Stimulated activated naive CD4-positive, alpha-beta T cell treated with Interleukin-2 at 50 U/mL for 16 hours (primary cell): ENCODE data around the gene ADAMTSL3.
A peak's percentile ranks its signal among the peaks of the same experiment; 100 is the strongest.
"Not testable (repeated sequence)": the region's sequence is repeated elsewhere in the genome, so short reads cannot be mapped to it uniquely, and the experiment has no call there.

Experiments used
- DNase-seq: peaks from one replicate; lab custom pipeline; 2025; lab: John Stamatoyannopoulos, UW

The ADAMTSL3 gene

DNA sequence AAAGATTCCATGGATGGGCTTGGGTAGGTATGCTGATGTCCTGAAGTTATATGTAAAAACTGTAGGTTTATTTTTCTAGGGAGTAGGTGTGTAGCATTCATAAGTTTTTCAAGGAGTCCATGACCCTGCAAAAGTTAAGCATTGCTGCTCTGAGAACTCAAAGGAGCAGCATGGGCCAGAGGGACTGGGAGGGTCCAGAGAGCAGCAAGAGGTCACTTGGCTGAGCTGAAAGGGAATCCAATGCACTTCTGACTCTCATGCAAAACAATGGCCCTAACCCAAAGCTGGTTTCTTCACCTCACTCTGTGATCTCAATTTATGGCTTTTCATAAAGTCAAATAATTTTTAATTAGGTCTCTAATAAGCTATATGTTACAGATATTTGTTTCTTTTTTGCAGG lies 383.4 kb downstream of the ADAMTSL3 start:
- DNase-seq = no peak

DNA sequence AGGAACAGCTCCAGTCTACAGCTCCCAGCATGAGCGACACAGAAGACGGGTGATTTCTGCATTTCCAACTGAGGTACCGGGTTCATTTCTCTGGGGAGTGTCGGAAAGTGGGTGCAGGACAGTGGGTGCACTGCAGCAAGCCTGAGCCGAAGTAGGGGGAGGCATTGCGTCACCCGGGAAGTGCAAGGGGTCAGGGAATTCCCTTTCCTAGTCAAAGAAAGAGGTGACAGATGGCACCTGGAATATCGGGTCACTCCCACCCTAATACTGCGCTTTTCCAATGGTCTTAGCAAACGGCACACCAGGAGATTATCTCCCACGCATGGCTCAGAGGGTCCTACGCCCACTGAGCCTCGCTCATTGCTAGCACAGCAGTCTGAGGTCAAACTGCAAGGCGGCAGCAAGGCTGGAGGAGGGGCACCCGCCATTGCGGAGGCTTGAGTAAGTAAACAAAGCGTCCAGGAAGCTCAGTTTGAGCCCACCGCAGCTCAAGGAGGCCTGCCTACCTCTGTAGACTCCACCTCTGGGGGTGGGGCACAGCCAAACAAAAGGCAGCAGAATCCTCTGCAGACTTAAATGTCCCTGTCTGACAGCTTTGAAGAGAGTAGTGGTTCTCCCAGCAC lies 388.6 kb downstream of the ADAMTSL3 start:
- not testable (repeated sequence) for DNase-seq

DNA sequence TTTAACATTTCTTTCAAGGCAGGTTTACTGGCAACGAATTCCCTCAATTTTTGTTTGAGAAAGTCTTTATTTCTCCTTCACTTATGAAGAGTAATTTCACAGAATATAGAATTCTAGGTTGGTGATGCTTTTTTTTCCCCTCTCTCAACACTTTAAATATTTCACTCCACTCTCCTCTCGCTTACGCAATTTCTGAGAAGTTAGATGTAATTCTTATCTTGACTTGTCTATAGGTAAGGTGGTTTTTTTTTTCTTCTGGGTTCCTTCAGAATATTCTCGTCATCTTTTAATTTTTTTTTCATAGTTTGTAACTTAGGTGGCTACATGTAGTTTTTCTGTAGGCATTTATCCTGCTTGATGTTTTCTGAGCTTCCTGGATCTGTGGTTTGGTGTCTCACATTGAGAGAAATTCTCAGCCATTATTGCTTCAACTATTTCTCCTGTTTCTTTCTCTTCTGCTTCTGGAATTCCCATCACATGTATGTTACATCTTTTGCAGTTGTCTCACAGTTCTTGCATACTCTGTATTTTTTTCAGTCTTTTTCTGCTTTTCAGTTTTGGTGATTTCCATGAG lies 392.2 kb downstream of the ADAMTSL3 start:
- DNase-seq = no peak

DNA sequence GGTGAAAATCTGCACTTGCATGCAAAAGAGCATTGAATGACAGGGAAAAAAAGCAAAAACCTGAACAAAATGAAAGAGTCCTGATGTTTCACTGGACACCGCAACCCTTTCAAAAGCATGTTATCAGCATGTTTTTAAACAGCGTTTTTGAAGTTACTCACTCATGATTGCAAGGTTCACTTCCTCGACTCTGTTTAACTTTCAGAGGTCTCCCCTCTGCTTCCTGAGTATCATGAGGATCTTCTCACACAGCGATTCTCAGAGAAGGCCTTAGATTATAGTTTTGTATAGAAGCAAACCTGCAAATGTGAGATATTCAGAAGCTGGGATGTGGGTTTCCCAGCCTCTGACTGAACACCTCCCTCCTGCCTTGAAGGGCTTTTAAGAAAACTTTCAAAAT lies 395.6 kb downstream of the ADAMTSL3 start:
- DNase-seq = not testable (repeated sequence)

DNA sequence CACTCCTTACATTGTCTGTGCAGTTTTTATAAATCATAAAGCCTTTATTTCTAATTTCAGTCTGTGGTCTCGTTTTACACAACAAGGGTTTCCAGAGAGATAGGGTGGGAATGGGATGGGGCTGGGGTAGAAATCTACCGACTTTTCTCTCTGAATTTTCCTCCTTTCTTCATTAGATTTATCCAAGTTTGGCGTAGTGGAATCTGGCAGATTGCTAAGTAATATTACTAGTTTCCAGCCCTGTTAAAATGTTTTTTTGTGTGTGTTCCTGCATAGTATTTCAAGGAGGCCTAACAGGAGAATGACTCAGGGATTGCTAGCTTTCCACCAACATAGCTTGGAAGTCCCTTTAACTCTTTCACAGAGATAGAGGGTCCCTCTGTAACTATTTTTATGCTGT lies 396.2 kb downstream of the ADAMTSL3 start:
- DNase-seq = no peak

DNA sequence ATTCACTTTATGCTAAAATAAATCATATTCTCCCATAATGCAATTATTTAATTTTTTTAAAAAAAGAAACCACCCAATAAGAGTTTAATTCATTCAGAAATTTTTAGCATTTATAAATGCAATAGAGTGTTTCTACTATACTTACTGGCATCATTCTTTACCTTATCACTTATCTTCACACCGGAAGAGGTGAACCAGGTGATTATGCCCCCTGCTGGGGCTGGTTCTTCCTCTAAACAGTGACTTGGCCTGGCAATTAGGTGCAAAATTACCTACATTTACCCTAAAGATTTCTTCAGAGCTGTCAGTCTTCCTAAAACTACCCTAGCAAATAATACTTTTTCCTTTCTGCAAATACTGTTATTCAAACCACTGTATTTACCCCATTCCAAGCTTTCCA lies 397.2 kb downstream of the ADAMTSL3 start:
- DNase-seq = not testable (repeated sequence)

DNA sequence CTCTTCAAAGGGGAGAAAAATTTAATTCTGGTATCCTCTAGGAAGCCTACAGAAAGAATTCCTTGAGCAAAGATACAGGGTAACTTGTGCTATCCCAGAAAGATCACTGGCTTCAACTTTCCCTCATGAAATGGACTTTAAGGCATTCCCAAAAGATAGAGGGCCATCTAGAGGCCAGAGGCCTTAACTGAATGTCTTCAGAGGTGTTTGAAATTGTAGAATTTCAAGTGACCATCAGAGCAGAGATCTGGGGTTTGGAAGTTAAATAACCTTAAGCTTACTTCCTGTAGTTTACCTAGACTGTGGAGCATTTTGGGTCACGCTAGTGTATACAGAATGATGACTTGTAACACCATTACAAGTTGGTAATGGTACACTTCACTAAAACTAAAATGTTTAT lies 400.6 kb downstream of the ADAMTSL3 start:
- not testable (repeated sequence) for DNase-seq

DNA sequence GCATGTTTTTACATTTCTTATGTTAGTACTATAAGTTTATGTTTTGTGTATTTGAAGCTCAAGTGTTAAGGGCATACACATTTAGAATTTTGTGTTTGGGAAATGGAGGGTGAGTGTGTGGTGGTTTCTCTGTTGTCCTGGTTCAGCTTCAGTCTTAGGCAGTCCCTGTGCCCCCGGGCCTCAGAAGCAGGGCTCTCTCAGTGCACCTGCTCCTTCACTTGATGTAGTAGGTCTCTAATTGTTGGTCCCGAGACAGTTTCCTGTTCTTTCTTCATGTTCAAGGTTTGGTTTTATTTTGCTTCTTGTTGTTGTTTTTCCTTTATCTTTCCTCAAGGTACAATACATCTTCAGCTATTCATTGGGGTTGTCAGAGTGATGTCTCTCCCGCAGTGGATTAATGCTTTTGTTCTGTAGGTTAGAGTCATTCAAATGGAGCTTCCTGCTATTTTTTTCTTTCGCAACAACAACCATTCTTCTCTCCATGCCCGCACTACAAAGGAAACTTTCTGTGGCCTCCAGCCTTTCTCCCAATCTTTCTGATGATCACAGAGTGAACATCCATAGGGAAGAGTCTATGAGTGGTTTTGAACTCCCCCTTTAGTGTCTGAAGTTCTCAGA lies 403.9 kb downstream of the ADAMTSL3 start:
- DNase-seq = no peak

DNA sequence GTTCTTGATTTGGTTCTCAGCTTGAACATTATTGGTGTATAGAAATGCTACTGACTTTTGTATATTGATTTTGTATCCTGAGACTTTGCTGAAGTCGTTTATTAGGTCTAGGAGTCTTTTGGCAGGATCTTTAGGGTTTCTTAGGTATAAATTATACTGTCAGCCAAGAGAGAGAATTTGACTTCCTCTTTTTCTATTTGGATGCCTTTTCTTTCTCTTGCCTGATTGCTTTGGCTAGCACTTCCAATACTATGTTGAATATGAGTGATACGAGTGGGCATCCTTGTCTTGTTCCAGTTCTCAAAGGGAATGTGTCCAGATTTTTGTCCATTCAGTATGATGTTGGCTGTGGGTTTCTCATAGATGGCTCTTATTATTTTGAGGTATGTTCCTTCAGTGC lies 409.8 kb downstream of the ADAMTSL3 start:
- DNase-seq = not testable (repeated sequence)

DNA sequence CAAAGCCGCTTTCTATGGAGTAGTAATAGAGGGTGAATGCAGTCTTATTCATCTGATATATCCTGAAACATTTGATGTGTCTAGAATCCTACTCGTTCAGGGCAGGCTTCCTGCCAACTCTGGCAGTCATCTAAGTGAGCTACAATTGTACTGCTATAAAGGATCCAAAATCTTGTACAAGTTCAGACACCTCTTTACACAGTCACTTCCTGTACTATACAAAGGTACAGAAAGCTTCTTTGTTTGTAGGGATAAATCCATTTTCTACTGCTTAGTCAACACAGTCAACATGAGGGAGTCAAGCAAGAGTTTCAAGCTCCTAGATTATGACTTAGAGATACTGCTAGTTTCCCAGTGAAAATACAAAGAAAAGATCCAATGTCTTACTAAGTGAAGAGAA lies 414.8 kb downstream of the ADAMTSL3 start:
- not testable (repeated sequence) for DNase-seq

DNA sequence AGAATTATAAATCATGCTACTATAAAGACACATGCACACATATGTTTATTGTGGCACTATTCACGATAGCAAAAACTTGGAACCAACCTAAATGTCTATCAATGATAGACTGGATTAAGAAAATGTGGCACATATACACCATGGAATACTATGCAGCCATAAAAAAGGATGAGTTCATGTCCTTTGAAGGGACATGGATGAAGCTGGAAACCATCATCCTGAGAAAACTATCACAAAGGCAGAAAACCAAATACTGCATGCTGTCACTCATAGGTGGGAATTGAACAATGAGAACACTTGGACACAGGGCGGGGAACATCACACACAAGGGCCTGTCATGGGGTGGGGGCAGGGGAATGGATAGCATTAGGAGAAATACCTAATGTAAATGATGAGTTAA lies 424.1 kb downstream of the ADAMTSL3 start:
- DNase-seq = not testable (repeated sequence)

DNA sequence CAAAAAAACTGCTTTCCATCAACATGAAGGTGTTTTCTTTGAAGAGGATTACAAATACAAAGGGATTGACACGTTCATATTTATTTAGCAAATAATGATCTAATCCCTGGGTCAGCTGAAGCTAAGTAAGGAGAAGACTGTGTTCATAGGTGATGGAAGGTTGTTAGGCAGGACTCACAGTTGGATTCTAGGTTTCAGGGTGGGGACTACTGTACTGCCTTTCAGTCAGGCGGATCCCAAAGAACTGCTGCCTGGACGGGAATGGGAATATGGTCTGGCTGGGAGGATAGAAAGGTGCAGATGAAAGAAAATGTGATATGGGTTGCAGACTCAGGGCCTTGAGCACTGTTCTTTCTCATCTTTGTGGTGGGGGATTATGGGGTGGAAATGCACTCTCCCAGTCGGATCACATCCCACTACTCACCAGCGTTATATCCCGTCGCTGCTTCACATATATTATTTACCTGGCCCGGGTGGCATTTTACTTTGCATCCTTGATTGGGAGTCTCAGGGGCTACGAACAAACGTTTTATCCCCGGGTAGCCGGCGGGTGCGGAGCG lies 425.5 kb downstream of the ADAMTSL3 start:
- not testable (repeated sequence) for DNase-seq

DNA sequence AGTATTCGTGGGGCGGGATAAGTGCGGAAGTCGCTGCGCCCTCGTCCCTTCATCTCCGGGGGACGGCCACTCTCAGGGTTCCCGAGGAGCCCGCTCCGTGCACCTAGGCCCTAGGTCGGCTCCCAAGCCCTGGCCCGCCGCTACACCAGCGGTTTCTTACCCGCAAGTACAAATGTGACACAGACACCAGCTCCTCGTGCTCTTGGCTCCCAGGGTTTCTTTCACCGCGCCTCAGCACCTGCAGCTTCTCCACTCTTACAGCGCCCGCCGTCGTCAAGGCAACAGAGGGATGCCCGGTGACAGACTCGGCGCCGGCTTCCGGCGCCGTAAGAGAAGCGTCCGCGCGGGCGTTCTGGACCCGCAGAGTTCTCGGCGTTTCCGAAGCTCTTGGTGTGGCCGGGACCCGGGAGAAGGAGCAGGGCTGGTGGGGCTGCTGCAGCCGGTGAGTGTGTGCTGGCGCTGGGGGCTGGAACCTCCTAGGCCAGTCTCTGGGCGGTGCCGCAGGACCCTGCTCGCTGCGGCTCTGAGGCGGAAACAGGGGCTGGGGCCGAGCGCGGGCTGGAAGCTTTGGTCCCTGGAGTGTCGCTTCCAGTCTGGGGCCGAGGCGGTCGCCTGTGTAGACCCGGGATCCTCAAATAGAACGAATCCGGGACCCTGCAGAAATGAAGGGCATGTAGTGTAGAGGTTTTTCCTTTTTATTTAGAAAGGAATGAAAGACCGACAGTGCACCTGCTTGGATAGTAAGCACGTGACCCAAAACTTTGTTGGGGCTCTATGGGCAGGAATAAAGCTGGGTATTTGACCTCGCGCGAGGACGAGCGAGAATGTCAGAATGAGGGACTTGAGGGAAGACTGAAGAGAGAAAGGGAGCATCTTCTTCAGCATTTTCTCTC lies 426.2 kb downstream of the ADAMTSL3 start:
- DNase-seq = peak; percentile 15

DNA sequence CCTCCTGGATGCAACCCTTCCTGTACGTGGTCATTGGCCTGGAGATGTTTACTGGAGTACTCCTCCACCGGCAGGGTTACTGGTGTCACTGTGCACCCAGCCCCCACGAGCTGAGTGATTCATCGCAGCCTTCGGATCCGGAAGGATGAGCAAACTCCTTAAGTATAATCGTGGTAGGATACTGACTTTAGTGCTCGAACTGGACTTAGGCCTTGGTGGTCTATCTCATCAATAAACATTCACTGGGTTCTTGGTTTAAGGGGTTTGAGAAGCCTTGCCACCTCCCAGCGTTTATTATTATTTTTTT lies 426.8 kb downstream of the ADAMTSL3 start:
- not testable (repeated sequence) for DNase-seq

DNA sequence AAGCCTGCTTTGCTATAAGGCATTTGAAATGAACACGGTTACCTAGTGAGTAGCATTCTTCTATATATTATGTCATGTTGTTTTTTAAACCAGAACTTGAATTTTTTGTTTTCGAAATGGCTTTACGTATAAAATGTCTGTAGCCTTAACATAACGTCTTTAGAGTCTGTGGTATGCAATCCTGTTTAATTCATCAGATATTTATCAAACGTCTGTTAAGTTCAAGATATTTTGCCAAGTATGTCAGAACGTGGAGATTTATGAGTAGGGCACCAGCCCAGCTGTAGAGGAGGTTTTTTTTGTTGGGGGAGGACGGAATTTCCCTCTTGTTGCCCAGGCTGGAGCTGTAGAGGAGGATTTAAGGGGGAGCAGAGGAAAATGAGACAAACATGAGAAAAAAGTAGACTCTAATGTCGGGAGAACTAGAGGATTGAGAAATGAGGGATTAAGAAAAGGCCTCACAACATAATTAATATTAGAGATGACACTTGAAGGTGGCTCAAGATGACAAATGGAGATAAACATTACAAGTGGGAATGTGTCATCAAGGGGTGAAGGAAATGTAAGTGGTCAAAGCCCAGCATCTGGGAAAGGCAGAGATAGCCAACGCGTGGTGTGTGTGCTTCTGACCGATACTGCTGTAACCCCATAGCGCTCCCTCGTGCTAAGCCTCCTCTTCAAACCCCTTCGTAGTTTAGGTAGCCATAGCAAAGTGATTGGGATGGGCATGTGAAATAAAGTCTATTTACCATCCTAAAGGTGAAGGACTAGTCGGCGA lies 427.7 kb downstream of the ADAMTSL3 start:
- no peak for DNase-seq

DNA sequence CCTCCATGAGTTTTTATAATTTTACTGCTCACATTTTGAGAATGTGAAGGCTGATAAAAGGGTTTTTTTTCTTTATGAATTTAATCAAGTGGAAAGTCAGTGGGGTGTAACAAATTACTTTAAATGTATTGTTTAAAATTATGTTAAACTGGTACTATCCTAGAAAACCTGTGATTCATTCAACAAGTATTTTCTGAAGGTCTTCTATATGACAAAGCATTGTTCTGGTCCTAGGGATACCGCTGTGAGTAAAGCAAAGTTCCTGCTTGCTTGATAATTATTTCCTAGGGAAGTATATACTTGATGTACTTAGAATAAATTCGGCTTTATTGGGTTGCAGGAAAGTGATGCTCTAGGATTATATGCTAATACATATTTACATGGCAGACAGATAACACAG lies 428.8 kb downstream of the ADAMTSL3 start:
- DNase-seq = no peak

DNA sequence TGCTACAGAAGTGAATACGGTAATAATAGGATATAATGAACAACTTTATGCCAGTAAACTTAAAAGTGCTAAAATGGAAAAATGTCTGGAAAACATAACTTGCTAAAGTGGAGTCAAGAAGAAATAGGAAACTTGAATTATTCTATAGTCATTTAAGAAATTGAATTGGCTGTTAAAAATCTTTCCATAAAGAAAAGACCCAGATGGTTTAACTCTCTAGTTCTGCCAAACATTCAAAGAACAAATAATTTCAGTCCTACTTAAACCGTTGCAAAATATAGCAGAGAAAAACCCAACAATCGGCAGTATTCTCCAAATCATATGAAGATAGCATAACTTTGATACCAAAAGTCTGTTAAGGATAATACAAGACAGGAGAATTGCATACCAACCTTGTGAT lies 432.1 kb downstream of the ADAMTSL3 start:
- not testable (repeated sequence) for DNase-seq
